22Rv1 (cell line): ENCODE measurements around the gene LRRC1.

ENCODE experiments used
- ZFX ChIP-seq: fragments of 450-650 bp; IDR thresholded peaks from 2 replicates; pipeline ENCODE4 v1.6.1; 2017; ENCODE audit warnings: antibody characterized with exemption, borderline replicate concordance
- TF ChIP-seq, protein P1 (sequence below): fragments of 450-650 bp; IDR thresholded peaks from 2 replicates; pipeline ENCODE4 v1.5.1; 2017; ENCODE audit warnings: mild to moderate bottlenecking

DNA sequence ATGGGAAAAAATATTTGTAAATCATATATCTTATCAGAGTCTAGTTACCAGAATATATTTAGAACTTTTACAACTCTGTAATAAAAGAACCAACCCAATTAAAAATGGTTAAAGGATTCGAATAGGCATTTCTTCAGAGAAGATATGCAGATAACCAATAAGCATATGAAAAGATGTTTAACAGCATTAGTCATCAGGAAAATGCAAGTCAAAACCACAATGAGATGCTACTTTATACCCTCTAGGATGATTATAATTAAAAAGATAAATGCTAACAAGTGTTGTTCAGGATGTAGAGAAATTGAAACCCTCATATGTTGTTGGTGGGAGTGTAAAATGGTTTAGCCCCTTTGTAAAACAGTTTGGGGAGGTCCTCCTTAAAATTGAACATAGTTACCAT, 94.1 kb downstream of the LRRC1 start:
- TF ChIP-seq, protein P1, sequence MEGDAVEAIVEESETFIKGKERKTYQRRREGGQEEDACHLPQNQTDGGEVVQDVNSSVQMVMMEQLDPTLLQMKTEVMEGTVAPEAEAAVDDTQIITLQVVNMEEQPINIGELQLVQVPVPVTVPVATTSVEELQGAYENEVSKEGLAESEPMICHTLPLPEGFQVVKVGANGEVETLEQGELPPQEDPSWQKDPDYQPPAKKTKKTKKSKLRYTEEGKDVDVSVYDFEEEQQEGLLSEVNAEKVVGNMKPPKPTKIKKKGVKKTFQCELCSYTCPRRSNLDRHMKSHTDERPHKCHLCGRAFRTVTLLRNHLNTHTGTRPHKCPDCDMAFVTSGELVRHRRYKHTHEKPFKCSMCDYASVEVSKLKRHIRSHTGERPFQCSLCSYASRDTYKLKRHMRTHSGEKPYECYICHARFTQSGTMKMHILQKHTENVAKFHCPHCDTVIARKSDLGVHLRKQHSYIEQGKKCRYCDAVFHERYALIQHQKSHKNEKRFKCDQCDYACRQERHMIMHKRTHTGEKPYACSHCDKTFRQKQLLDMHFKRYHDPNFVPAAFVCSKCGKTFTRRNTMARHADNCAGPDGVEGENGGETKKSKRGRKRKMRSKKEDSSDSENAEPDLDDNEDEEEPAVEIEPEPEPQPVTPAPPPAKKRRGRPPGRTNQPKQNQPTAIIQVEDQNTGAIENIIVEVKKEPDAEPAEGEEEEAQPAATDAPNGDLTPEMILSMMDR = no peak
- TF ChIP-seq ZFX = no peak
